Measurements from ENCODE around the gene MCRS1.
"Not testable (repeated sequence)": the region's sequence is repeated elsewhere in the genome, so short reads cannot be mapped to it uniquely, and the experiment has no call there.

The MCRS1 gene

DNA sequence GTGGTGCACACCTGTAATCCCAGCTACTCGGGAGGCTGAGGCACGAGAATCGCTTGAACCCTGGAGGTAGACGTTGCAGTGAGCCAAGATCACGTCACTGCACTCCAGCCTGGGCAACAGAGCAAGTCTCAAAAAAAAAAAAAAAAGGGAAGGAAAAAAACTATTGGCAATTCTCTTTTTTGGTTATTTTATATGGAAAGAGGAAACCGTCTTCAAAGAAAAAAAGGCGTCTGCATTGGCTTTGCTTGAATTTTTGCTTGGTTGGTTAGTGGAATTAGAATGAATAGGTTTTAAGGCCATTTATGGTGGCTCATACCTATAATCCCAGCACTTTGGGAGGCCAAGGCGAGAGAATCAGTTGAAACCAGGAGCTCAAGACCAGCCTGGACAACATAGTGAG, 58.3 kb downstream of the MCRS1 start:
- DNase-seq: not testable (repeated sequence)

Measured in NCI-H510A treated with DMSO at 0.1 percent for 48 hours (cell line).